ENCODE data around the gene MRPS5.

MRPS5 gene

DNA sequence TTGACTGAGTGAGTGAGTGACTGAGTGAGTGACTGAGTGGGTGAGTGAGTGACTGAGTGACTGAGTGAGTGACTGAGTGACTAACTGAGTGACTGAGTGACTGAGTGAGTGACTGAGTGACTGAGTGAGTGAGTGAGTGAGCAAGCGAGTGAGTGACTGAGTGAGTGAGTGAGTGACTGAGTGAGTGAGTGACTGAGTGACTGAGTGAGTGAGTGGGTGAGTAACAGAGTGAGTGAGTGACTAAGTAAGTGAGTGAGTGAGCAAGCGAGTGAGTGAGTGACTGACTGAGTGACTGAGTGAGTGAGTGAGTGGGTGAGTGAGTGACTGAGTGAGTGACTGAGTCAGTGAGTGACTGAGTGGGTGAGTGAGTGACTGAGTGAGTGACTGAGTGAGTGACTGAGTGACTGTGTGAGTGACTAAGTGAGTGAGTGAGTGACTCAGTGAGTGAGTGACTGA is 84.2 kb downstream of the MRPS5 start:
- TF ChIP-seq FOXP2 (optimal IDR thresholded peaks at IDR 0.05; ENCODE audit: borderline replicate concordance, extremely low read depth, extremely low read length, insufficient read depth) (no peak), POLR2AphosphoS5 (IDR thresholded peaks at IDR 0.05; ENCODE audit: low read depth, low read length) (no peak), TAF1 (IDR thresholded peaks at IDR 0.05; ENCODE audit: borderline replicate concordance, insufficient read depth, low read length) (no peak), SIN3A (IDR thresholded peaks at IDR 0.05; ENCODE audit: borderline replicate concordance, insufficient read depth, low read length) (no peak)
- TF ChIP-seq, protein P1, sequence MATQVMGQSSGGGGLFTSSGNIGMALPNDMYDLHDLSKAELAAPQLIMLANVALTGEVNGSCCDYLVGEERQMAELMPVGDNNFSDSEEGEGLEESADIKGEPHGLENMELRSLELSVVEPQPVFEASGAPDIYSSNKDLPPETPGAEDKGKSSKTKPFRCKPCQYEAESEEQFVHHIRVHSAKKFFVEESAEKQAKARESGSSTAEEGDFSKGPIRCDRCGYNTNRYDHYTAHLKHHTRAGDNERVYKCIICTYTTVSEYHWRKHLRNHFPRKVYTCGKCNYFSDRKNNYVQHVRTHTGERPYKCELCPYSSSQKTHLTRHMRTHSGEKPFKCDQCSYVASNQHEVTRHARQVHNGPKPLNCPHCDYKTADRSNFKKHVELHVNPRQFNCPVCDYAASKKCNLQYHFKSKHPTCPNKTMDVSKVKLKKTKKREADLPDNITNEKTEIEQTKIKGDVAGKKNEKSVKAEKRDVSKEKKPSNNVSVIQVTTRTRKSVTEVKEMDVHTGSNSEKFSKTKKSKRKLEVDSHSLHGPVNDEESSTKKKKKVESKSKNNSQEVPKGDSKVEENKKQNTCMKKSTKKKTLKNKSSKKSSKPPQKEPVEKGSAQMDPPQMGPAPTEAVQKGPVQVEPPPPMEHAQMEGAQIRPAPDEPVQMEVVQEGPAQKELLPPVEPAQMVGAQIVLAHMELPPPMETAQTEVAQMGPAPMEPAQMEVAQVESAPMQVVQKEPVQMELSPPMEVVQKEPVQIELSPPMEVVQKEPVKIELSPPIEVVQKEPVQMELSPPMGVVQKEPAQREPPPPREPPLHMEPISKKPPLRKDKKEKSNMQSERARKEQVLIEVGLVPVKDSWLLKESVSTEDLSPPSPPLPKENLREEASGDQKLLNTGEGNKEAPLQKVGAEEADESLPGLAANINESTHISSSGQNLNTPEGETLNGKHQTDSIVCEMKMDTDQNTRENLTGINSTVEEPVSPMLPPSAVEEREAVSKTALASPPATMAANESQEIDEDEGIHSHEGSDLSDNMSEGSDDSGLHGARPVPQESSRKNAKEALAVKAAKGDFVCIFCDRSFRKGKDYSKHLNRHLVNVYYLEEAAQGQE (IDR thresholded peaks at IDR 0.05; ENCODE audit: insufficient read depth in 1 of 2, low read depth in 2 of 2, low read length in 2 of 2): no peak

DNA sequence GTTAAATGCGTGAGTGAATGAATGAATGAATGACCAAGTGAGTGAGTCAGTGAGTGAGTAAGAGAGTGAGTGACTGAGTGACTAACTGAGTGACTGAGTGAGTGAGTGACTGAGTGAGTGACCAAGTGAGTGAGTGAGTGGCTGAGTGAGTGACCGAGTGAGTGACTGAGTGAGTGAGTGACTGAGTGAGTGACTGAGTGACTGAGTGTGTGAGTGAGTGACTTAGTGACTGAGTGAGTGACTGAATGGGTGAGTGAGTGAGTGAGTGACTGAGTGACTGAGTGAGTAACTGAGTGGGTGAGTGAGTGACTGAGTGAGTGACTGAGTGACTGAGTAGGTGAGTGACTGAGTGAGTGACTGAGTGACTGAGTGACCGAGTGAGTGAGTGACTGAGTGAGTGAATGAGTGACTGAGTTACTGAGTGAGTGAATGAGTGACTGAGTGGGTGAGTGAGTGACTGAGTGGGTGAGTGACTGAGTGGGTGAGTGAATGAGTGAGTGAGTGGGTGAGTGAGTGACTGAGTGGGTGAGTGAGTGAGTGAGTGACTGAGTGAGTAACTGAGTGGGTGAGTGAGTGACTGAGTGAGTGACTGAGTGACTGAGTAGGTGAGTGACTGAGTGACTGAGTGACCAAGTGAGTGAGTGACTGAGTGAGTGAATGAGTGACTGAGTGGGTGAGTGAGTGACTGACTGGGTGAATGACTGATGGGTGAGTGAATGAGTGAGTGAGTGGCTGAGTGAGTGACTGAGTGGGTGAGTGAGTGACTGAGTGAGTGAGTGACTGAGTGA is 84.8 kb downstream of the MRPS5 start:
- no peak for TF ChIP-seq SIN3A (IDR thresholded peaks at IDR 0.05; ENCODE audit: borderline replicate concordance, insufficient read depth, low read length)
- no peak for TF ChIP-seq FOXP2 (optimal IDR thresholded peaks at IDR 0.05; ENCODE audit: borderline replicate concordance, extremely low read depth, extremely low read length, insufficient read depth)
- TF ChIP-seq, protein P1 (IDR thresholded peaks at IDR 0.05; ENCODE audit: insufficient read depth in 1 of 2, low read depth in 2 of 2, low read length in 2 of 2): no peak
- no peak for TF ChIP-seq POLR2AphosphoS5 (IDR thresholded peaks at IDR 0.05; ENCODE audit: low read depth, low read length)
- TF ChIP-seq TAF1 (IDR thresholded peaks at IDR 0.05; ENCODE audit: borderline replicate concordance, insufficient read depth, low read length): no peak
